Chondrocyte (in vitro differentiated cells): ENCODE data around the gene RBP3. TPM values are rescaled to one million over a fixed set of nuclear protein-coding genes. Genes with fewer than 3 reads are reported as not detected.

ENCODE experiments used
- DNase-seq: peaks from one replicate; pipeline ENCODE4 v3.0.0; 2021; ENCODE audit warnings: mixed read lengths, low spot score
- H3K27ac Mint-ChIP-seq: one replicate; pipeline ENCODE4 v1.8.0; 2021; ENCODE audit warnings: mild to moderate bottlenecking, moderate library complexity, mixed read lengths; ENCODE audit not compliant: unreplicated experiment
- H3K27me3 Mint-ChIP-seq: 2 replicates; pipeline ENCODE4 v1.8.0; 2021; ENCODE audit warnings: low read depth, mixed read lengths
- H3K36me3 Mint-ChIP-seq: 2 replicates; pipeline ENCODE4 v1.8.0; 2021; ENCODE audit warnings: low read depth, mixed read lengths
- H3K4me1 Mint-ChIP-seq: 2 replicates; pipeline ENCODE4 v1.8.0; 2021; ENCODE audit warnings: low read depth, mild to moderate bottlenecking, mixed read lengths
- H3K4me3 Mint-ChIP-seq: one replicate; pipeline ENCODE4 v1.8.0; 2021; ENCODE audit warnings: mild to moderate bottlenecking, moderate library complexity, mixed read lengths; ENCODE audit not compliant: unreplicated experiment
- H3K9me3 Mint-ChIP-seq: 2 replicates; pipeline ENCODE4 v1.8.0; 2021; ENCODE audit warnings: low read depth, mixed read lengths
- CTCF ChIP-seq: fragments of 200-600 bp; sonication (generic); IDR thresholded peaks from 2 replicates; pipeline ENCODE4 v1.5.0; 2021; ENCODE audit warnings: antibody characterized with exemption, mild to moderate bottlenecking, moderate library complexity
- total RNA-seq: library from RNA; stranded (reverse); gene quantifications from 3 replicates; pipeline ENCODE4 v1.2.1, GENCODE V29; 2021

RBP3 gene
- total RNA-seq, 1 donor from 2014 or later = not detected

GRCh38 chr10:47336387-47337134 lies 11.6 kb upstream of the RBP3 start:
- TF ChIP-seq CTCF = no peak
- Mint-ChIP-seq H3K9me3 (no peaks in the 10 kb centered on the region), H3K36me3 (no peaks in the 10 kb centered on the region), H3K4me1 (no peaks in the 10 kb centered on the region), H3K27me3 (peaks cover 34% of the 10 kb centered on the region), H3K4me3 (no peak overlapping the region), H3K27ac (no peak overlapping the region)
- DNase-seq = peak; percentile 54

GRCh38 chr10:47337310-47337709 lies 10.9 kb upstream of the RBP3 start:
- H3K4me3 Mint-ChIP-seq = no peak overlapping the region

GRCh38 chr10:47339186-47339735 lies 8.9 kb upstream of the RBP3 start:
- Mint-ChIP-seq H3K36me3 (no peaks in the 10 kb centered on the region), H3K27ac (no peak overlapping the region), H3K27me3 (peaks cover 26% of the 10 kb centered on the region), H3K4me3 (no peak overlapping the region), H3K9me3 (no peaks in the 10 kb centered on the region), H3K4me1 (no peaks in the 10 kb centered on the region)
- peak; percentile 52 for DNase-seq
- no peak for TF ChIP-seq CTCF

More at GRCh38 chr10:47337310-47337709, 10.9 kb upstream of the RBP3 start:
- H3K4me1 Mint-ChIP-seq = no peaks in the 10 kb centered on the region
- H3K27me3 Mint-ChIP-seq = peaks cover 34% of the 10 kb centered on the region
- TF ChIP-seq CTCF = no peak
- H3K36me3 Mint-ChIP-seq = no peaks in the 10 kb centered on the region
- H3K9me3 Mint-ChIP-seq = no peaks in the 10 kb centered on the region
- no peak overlapping the region for H3K27ac Mint-ChIP-seq
- no peak for DNase-seq

- Mint-ChIP-seq H3K27me3 (peaks cover 22% of the 10 kb centered on the region), H3K9me3 (no peaks in the 10 kb centered on the region), H3K4me3 (no peak overlapping the region), H3K27ac (no peak overlapping the region), H3K4me1 (no peaks in the 10 kb centered on the region), H3K36me3 (no peaks in the 10 kb centered on the region)
- TF ChIP-seq CTCF = no peak
- DNase-seq = peak; percentile 72
Measured at GRCh38 chr10:47339759-47340607, 8.2 kb upstream of the RBP3 start.

GRCh38 chr10:47340608-47341170 lies 7.5 kb upstream of the RBP3 start:
- Mint-ChIP-seq H3K4me1 (no peaks in the 10 kb centered on the region), H3K27ac (no peak overlapping the region), H3K4me3 (no peak overlapping the region), H3K9me3 (no peaks in the 10 kb centered on the region), H3K27me3 (peaks cover 24% of the 10 kb centered on the region), H3K36me3 (no peaks in the 10 kb centered on the region)
- DNase-seq = peak; percentile 35
- TF ChIP-seq CTCF = peak; percentile 95
